H1 (cell line): ENCODE data around the gene PRMT3. TPM values are rescaled to one million over a fixed set of nuclear protein-coding genes. Genes with fewer than 3 reads are reported as not detected.
A peak's percentile ranks its signal among the peaks of the same experiment; 100 is the strongest.

ENCODE experiments used
- CTCF ChIA-PET: fragments of 300-600 bp; sonication (Branson Sonifier 250); formaldehyde crosslinking; loops from one replicate; lab custom pipeline; 2021; ENCODE audit not compliant: partially characterized antibody; lab: Charles Lee
- POLR2A ChIA-PET: fragments of 300-600 bp; sonication (Branson Sonifier 250); formaldehyde crosslinking; loops from one replicate; lab custom pipeline; 2021; ENCODE audit warnings: inconsistent platforms; ENCODE audit not compliant: partially characterized antibody; lab: Charles Lee
- DNase-seq, 2 experiments: peaks; one replicate each; pipeline versions ENCODE4 v3.0.0 to v3.0.0-alpha.2; 2010 to 2022; ENCODE audit warnings: low spot score in 2 of 2, low read depth in 1 of 2, mixed read lengths in 1 of 2
- FAIRE-seq: peaks from 2 replicates; lab custom pipeline; 2011; peaks lifted over from hg19 to GRCh38; lab: Jason Lieb, UNC
- H2AFZ ChIP-seq: 2 replicates; pipeline ENCODE4 v1.8.1; 2012; ENCODE audit warnings: low read length, inconsistent platforms
- H2AK5ac ChIP-seq: 2 replicates; pipeline ENCODE4 v1.6.1; 2013; ENCODE audit warnings: low read depth, low read length
- H2BK120ac ChIP-seq: replicated peaks from 2 replicates; pipeline ENCODE3; 2013; ENCODE audit warnings: low read depth, low read length, inconsistent platforms
- H2BK12ac ChIP-seq: 2 replicates; pipeline ENCODE4 v1.6.1; 2013; ENCODE audit warnings: low read depth, low read length
- H2BK15ac ChIP-seq: 2 replicates; pipeline ENCODE4 v1.6.1; 2013; ENCODE audit warnings: low read length
- H2BK20ac ChIP-seq: 2 replicates; pipeline ENCODE4 v1.6.1; 2013; ENCODE audit warnings: low read length
- H2BK5ac ChIP-seq: 2 replicates; pipeline ENCODE4 v1.6.1; 2013; ENCODE audit warnings: low read depth, low read length
- H3K14ac ChIP-seq: 2 replicates; pipeline ENCODE4 v1.6.1; 2013; ENCODE audit warnings: inconsistent platforms; ENCODE audit not compliant: insufficient read length
- H3K18ac ChIP-seq: 2 replicates; pipeline ENCODE4 v1.6.1; 2013; ENCODE audit warnings: low read length; ENCODE audit errors: extremely low read depth
- H3K23ac ChIP-seq: 2 replicates; pipeline ENCODE4 v1.6.1; 2013; ENCODE audit warnings: inconsistent platforms; ENCODE audit not compliant: insufficient read length
- H3K23me2 ChIP-seq: 2 replicates; pipeline ENCODE4 v1.6.1; 2013; ENCODE audit warnings: low read depth, low read length
- H3K27ac ChIP-seq: 2 replicates; pipeline ENCODE4 v1.6.1; 2011; ENCODE audit warnings: low read depth, low read length, inconsistent platforms
- H3K27me3 ChIP-seq, 4 experiments: replicated peaks in 1 of 4; 1 replicate in 1 of 4; 2 replicates in 3 of 4; pipeline versions ENCODE4 v1.6.1 to v1.8.1; 2011 to 2013; ENCODE audit warnings: low read length in 3 of 4, mild to moderate bottlenecking in 3 of 4, inconsistent platforms in 2 of 4, mixed read lengths in 2 of 4, moderate library complexity in 1 of 4; ENCODE audit not compliant: control insufficient read depth in 3 of 4, insufficient read depth in 3 of 4; ENCODE audit errors: extremely low read depth in 1 of 4
- H3K36me3 ChIP-seq, 4 experiments: 2 replicates each; pipeline versions ENCODE4 v1.6.1 to v1.8.1; 2011 to 2013; ENCODE audit warnings: mild to moderate bottlenecking in 4 of 4, low read length in 3 of 4, moderate library complexity in 2 of 4, control low read depth in 1 of 4, inconsistent platforms in 1 of 4; ENCODE audit not compliant: insufficient read depth in 4 of 4, control insufficient read depth in 2 of 4
- H3K4ac ChIP-seq: replicated peaks from 2 replicates; pipeline ENCODE3; 2013; ENCODE audit warnings: low read length, low read depth, mixed read lengths, inconsistent platforms; ENCODE audit not compliant: insufficient read length
- H3K4me1 ChIP-seq, 4 experiments: replicated peaks in 1 of 4; 1 replicate in 1 of 4; 2 replicates in 3 of 4; pipeline versions ENCODE4 v1.6.1 to v1.8.1; 2011 to 2013; ENCODE audit warnings: low read length in 3 of 4, inconsistent platforms in 2 of 4, mixed read lengths in 1 of 4; ENCODE audit not compliant: insufficient read depth in 4 of 4, control insufficient read depth in 3 of 4
- H3K4me2 ChIP-seq, 2 experiments: 2 replicates each; pipeline versions ENCODE4 v1.6.1 to v1.8.1; 2011 to 2013; ENCODE audit warnings: low read depth in 2 of 2, low read length in 2 of 2, control low read depth in 1 of 2, inconsistent platforms in 1 of 2, mild to moderate bottlenecking in 1 of 2; ENCODE audit not compliant: insufficient read depth in 1 of 2
- H3K4me3 ChIP-seq, 4 experiments: fragments of 200-600, 300-600 bp in 1 of 4; sonication (generic), shearing (Covaris generic), sonication (Bioruptor Twin) in 1 of 4; 2 replicates each; pipeline versions ENCODE4 v1.5.1 to v1.8.1; 2011 to 2016; ENCODE audit warnings: low read length in 4 of 4, low read depth in 3 of 4, control low read depth in 2 of 4, inconsistent platforms in 2 of 4, mild to moderate bottlenecking in 2 of 4, mixed read lengths in 1 of 4, moderate library complexity in 1 of 4; ENCODE audit not compliant: insufficient read depth in 2 of 4; ENCODE audit errors: extremely low read depth in 1 of 4
- H3K56ac ChIP-seq: replicated peaks from 2 replicates; pipeline ENCODE3; 2013; ENCODE audit warnings: low read depth, mild to moderate bottlenecking, mixed read lengths, low read length, inconsistent platforms; ENCODE audit not compliant: insufficient read length
- H3K79me1 ChIP-seq: 2 replicates; pipeline ENCODE4 v1.6.1; 2013; ENCODE audit warnings: low read depth, low read length, control low read depth
- H3K79me2 ChIP-seq, 2 experiments: 2 replicates each; pipeline versions ENCODE4 v1.6.1 to v1.8.1; 2012 to 2013; ENCODE audit warnings: low read length in 2 of 2, mild to moderate bottlenecking in 2 of 2, inconsistent platforms in 1 of 2; ENCODE audit not compliant: insufficient read depth in 2 of 2, control insufficient read depth in 1 of 2
- H3K9ac ChIP-seq, 4 experiments: replicated peaks in 1 of 4; 1 replicate in 1 of 4; 2 replicates in 3 of 4; pipeline versions ENCODE4 v1.6.1 to v1.8.1; 2011 to 2013; ENCODE audit warnings: low read depth in 3 of 4, low read length in 3 of 4, control low read depth in 2 of 4, mild to moderate bottlenecking in 2 of 4, moderate library complexity in 2 of 4, inconsistent platforms in 1 of 4; ENCODE audit errors: extremely low read depth in 1 of 4
- H3K9me3 ChIP-seq, 2 experiments: 2 replicates each; pipeline versions ENCODE4 v1.6.1 to v1.8.1; 2012 to 2013; ENCODE audit warnings: mild to moderate bottlenecking in 2 of 2, moderate library complexity in 2 of 2, control low read depth in 1 of 2, inconsistent platforms in 1 of 2, low read depth in 1 of 2, low read length in 1 of 2, mixed read lengths in 1 of 2; ENCODE audit not compliant: insufficient read depth in 2 of 2
- H4K20me1 ChIP-seq, 2 experiments: replicated peaks in 1 of 2; 2 replicates each; pipeline versions ENCODE3 to v1.8.1; 2011 to 2013; ENCODE audit warnings: inconsistent platforms in 2 of 2, low read length in 2 of 2, mild to moderate bottlenecking in 1 of 2; ENCODE audit not compliant: insufficient read depth in 2 of 2, control insufficient read depth in 1 of 2
- H4K5ac ChIP-seq: 2 replicates; pipeline ENCODE4 v1.6.1; 2013; ENCODE audit warnings: low read length, low read depth, mixed read lengths, inconsistent platforms; ENCODE audit not compliant: insufficient read length
- H4K8ac ChIP-seq: 2 replicates; pipeline ENCODE4 v1.8.0; 2013; ENCODE audit warnings: mild to moderate bottlenecking, moderate library complexity, low read length, inconsistent platforms; ENCODE audit not compliant: insufficient read depth; ENCODE audit errors: extremely low read depth
- H4K91ac ChIP-seq: replicated peaks from 2 replicates; pipeline ENCODE3; 2013; ENCODE audit warnings: low read length, mixed read lengths, inconsistent platforms; ENCODE audit not compliant: insufficient read length
- ASH2L ChIP-seq: fragments of 200-600, 300-600 bp; sonication (generic); IDR thresholded peaks from one replicate; pipeline ENCODE4 v1.7.1; 2017; ENCODE audit warnings: low read length
- WGBS, 2 experiments: shearing (Covaris generic) in 1 of 2; methylation state at CpG; one replicate each; pipeline versions ENCODE4 v1.1.6 to v1.1.7; 2013 to 2015; ENCODE audit warnings: low lambda C conversion rate in 2 of 2, mixed read lengths in 2 of 2, inconsistent platforms in 1 of 2, low coverage in 1 of 2, missing lambda C conversion rate in 1 of 2; ENCODE audit not compliant: insufficient replicate concordance in 2 of 2, insufficient coverage in 1 of 2, insufficient read length in 1 of 2; ENCODE audit errors: extremely low coverage in 1 of 2, missing lambda C conversion rate in 1 of 2; 5-methylcytosine and 5-hydroxymethylcytosine counted together
- polyA plus RNA-seq, 7 experiments: library from polyadenylated mRNA; depleted of rRNA in 3 of 7; stranded (reverse) in 5 of 7; unstranded in 2 of 7; fragments of >200 nt in 5 of 7; fragments of 200-250 nt in 2 of 7; gene quantifications; 1 replicate in 5 of 7; 2 replicates in 1 of 7; 4 replicates in 1 of 7; pipeline versions ENCODE4 v1.2.1 to v1.2.3, GENCODE V29; 2011 to 2013; ENCODE audit warnings: missing spikeins in 2 of 7, mixed read lengths in 2 of 7
- total RNA-seq: library from RNA; stranded (reverse); fragmentation: NEBNext Ultra II Directional; extraction: Animal tissue kit (Norgen Biotek cat#: 25700); gene quantifications from 2 replicates; pipeline ENCODE4 v1.2.1, GENCODE V29; 2021

The PRMT3 gene
- total and polyA plus RNA-seq, 2 of the 8 experiments (the other 6 are each of a cell fraction or from before 2014, with no cell fraction given) = 11.2 to 26.5 TPM

DNA sequence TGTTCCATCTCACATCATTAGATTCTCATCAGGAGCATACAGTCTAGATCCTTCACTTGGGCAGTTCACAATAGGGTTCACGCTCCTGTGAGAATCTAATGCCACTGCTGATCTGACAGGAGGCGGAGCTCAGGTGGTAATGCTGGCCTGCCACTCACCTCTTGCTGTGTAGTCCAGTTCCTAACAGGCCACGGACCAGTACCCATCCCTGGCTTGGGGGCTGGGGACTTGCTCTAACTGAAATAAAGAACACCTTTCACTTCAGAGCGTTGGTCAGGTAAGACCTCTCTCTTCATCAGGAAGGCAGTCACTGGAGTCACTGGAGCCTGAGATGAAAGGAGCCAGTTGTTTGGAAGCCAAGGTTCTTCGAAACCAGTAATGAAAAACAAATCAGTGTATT is 41.7 kb downstream of the PRMT3 start:
- FAIRE-seq (no peak), DNase-seq (no peak)
- H2BK120ac ChIP-seq = no peak overlapping the region
- no peak overlapping the region for H3K23ac ChIP-seq
- no peak overlapping the region for H3K18ac ChIP-seq
- no peaks in the 10 kb centered on the region for H3K79me1 ChIP-seq
- no peaks in the 10 kb centered on the region; a peak in 1 of 4 replicates for H3K79me2 ChIP-seq
- no peaks in the 10 kb centered on the region for H3K23me2 ChIP-seq
- H3K9me3 ChIP-seq = no peaks in the 10 kb centered on the region
- ChIA-PET CTCF (interaction anchor here (0.6 kb wide), 1 partner anchor 39 kb away, joined by 3 read pairs; no protein-coding TSS in a partner anchor), POLR2A (no interaction called here)
- H3K9ac ChIP-seq = peak overlapping the region in 1 of 4 experiments; percentile 34; a peak in 1 of 7 replicates
- H3K27ac ChIP-seq = no peak overlapping the region
- H2AK5ac ChIP-seq = no peak overlapping the region
- no peak for TF ChIP-seq ASH2L
- peaks cover 0 to 3% (median 0%) of the 10 kb centered on the region in 4 experiments; a peak in 2 of 8 replicates for H3K36me3 ChIP-seq
- H4K20me1 ChIP-seq = no peaks in the 10 kb centered on the region
- 98% methylated on average over 5 of the region's 5 CpGs; no CpG with 5 or more reads in 1 of the 2 experiments for WGBS, 2 experiments
- no peak overlapping the region for H2BK5ac ChIP-seq
- no peaks in the 10 kb centered on the region for H3K27me3 ChIP-seq
- no peak overlapping the region for H3K4me2 ChIP-seq
- H2BK12ac ChIP-seq = no peak overlapping the region
- no peak overlapping the region for H2BK15ac ChIP-seq
- no peak overlapping the region for H3K56ac ChIP-seq
- H3K4ac ChIP-seq = no peak overlapping the region
- H3K4me3 ChIP-seq = no peak overlapping the region
- no peak overlapping the region for H2BK20ac ChIP-seq
- H2AFZ ChIP-seq = no peak overlapping the region
- H3K4me1 ChIP-seq = no peaks in the 10 kb centered on the region
- no peak overlapping the region for H4K91ac ChIP-seq
- H4K5ac ChIP-seq = no peak overlapping the region
- no peak overlapping the region for H4K8ac ChIP-seq
- no peak overlapping the region for H3K14ac ChIP-seq
